Testis (tissue), 3 donors: Measurements from ENCODE around the gene ALPI. TPM values are rescaled to one million over a fixed set of nuclear protein-coding genes. Genes with fewer than 3 reads are reported as not detected.

Experiments
- DNase-seq: peaks from one replicate; pipeline ENCODE4 v3.0.0-alpha.2; 2019
- H3K27ac ChIP-seq, 2 donors: fragments of 200-600 bp; sonication (generic); one replicate each; pipeline ENCODE4 v1.5.1; 2019
- H3K27me3 ChIP-seq: fragments of 200-600 bp; sonication (generic); one replicate; pipeline ENCODE4 v1.5.1; 2019
- H3K36me3 ChIP-seq: fragments of 200-600 bp; sonication (generic); one replicate; pipeline ENCODE4 v1.5.1; 2017; ENCODE audit warnings: low read depth; ENCODE audit errors: missing control alignments
- H3K4me1 ChIP-seq: fragments of 200-600 bp; sonication (generic); one replicate; pipeline ENCODE4 v1.5.1; 2019
- H3K4me3 ChIP-seq, 2 donors: fragments of 200-600 bp; sonication (generic); one replicate each; pipeline ENCODE4 v1.5.1; 2017 to 2019
- H3K9me3 ChIP-seq: fragments of 200-600 bp; sonication (generic); one replicate; pipeline ENCODE4 v1.5.1; 2017
- POLR2A ChIP-seq: fragments of 450-650 bp; IDR thresholded peaks from one replicate; pipeline ENCODE4 v1.6.1; 2017; ENCODE audit warnings: antibody characterized with exemption, mild to moderate bottlenecking, moderate library complexity
- WGBS, 2 donors: methylation state at CpG; one replicate each; pipeline ENCODE4 v1.1.5; 2018; 5-methylcytosine and 5-hydroxymethylcytosine counted together
- intact Hi-C: fragments of 100-400 bp; cut with DNase I; formaldehyde crosslinking; loops from one replicate; pipeline ENCODE4 v1.15.1; 2023; ENCODE audit warnings: low total_unique reads
- polyA plus RNA-seq: library from polyadenylated mRNA; stranded (reverse); fragments of 350-450 nt; fragmentation: Illumina TruSeq; extraction: RNeasy Lipid Tissue Mini Kit (QIAGEN cat#74804); gene quantifications from one replicate; pipeline ENCODE4 v1.2.3, GENCODE V29; 2014; ENCODE audit warnings: low read depth, low replicate concordance; ENCODE audit not compliant: insufficient read depth
- total RNA-seq, 2 donors: library from RNA; depleted of rRNA; stranded (reverse); fragments of >200 nt; gene quantifications; one replicate each; pipeline ENCODE4 v1.2.3, GENCODE V29; 2016
- TF ChIP-seq, protein P1 (sequence below), 3 experiments: fragments of 450-650 bp in 2 of 3; fragments of 200-600 bp in 1 of 3; sonication (generic) in 1 of 3; IDR thresholded peaks; one replicate each; pipeline ENCODE4 v1.5.1; 2016 to 2019; ENCODE audit warnings: antibody characterized with exemption in 3 of 3, mild to moderate bottlenecking in 2 of 3, moderate library complexity in 1 of 3

ALPI gene
- total and polyA plus RNA-seq, 3 donors from 2014 or later = 0.16 to 0.43 TPM; not detected in 1

DNA sequence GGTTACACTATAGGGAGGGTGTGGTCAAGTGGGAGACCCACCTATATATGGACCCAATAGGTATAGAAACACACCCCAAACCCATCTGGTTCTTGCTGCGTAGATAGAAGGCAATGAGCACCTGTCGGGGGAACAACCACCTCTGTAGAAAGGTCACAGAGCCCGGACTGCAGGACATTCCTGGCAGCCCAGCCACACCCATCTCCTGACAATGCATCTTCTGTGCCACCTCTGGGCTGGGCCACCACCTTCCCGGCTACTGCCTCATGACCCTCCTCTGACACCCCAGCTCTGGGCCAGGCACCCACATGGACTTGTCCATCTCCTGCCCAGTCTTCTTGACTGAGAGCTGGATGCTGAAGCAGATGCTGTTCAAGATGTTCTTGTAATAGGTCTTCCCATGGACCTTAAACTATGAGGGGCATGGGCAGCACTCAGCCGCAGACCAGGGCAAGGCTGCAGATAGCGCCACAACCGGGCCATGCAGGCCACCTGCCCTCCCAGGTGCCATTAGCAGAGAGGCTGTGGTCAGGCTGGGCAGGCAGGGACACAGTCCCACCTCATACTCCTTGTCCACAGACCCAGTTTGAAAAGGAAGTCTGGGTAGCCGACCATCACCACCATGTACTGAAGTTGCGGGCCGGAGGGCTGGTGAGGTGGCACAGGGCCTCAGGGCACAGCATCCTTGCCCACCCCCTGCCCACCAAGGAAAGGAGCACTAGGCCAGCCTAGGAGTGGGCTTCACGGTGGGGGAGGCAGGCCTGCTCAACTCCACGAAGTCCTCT is 40.0 kb upstream of the ALPI start:
- no peak for TF ChIP-seq POLR2A
- TF ChIP-seq, protein P1, sequence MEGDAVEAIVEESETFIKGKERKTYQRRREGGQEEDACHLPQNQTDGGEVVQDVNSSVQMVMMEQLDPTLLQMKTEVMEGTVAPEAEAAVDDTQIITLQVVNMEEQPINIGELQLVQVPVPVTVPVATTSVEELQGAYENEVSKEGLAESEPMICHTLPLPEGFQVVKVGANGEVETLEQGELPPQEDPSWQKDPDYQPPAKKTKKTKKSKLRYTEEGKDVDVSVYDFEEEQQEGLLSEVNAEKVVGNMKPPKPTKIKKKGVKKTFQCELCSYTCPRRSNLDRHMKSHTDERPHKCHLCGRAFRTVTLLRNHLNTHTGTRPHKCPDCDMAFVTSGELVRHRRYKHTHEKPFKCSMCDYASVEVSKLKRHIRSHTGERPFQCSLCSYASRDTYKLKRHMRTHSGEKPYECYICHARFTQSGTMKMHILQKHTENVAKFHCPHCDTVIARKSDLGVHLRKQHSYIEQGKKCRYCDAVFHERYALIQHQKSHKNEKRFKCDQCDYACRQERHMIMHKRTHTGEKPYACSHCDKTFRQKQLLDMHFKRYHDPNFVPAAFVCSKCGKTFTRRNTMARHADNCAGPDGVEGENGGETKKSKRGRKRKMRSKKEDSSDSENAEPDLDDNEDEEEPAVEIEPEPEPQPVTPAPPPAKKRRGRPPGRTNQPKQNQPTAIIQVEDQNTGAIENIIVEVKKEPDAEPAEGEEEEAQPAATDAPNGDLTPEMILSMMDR (IDR thresholded peaks at IDR 0.05) = no peak
- H3K4me1 ChIP-seq = peaks cover 8% of the 10 kb centered on the region
- 85 to 96% methylated on average over 11 to 12 of the region's 12 CpGs for WGBS, 2 donors
- DNase-seq = no peak
- H3K36me3 ChIP-seq = no peaks in the 10 kb centered on the region
- H3K9me3 ChIP-seq = no peaks in the 10 kb centered on the region
- intact Hi-C loops = no loop called here
- H3K27me3 ChIP-seq = no peaks in the 10 kb centered on the region
- H3K4me3 ChIP-seq = no peak overlapping the region
- H3K27ac ChIP-seq = no peak overlapping the region

GRCh38 chr2:232416521-232417470 is 39.2 kb upstream of the ALPI start:
- intact Hi-C loops = no loop called here
- no peak for DNase-seq
- Histone ChIP-seq H3K36me3 (no peaks in the 10 kb centered on the region), H3K4me3 (no peak overlapping the region), H3K4me1 (peaks cover 8% of the 10 kb centered on the region), H3K27me3 (no peaks in the 10 kb centered on the region), H3K9me3 (no peaks in the 10 kb centered on the region), H3K27ac (no peak overlapping the region)
- WGBS, 2 donors = 90 to 100% methylated on average over 3 to 16 of the region's 17 CpGs
- TF ChIP-seq POLR2A = no peak
- TF ChIP-seq, protein P1 (IDR thresholded peaks at IDR 0.05) = no peak

DNA sequence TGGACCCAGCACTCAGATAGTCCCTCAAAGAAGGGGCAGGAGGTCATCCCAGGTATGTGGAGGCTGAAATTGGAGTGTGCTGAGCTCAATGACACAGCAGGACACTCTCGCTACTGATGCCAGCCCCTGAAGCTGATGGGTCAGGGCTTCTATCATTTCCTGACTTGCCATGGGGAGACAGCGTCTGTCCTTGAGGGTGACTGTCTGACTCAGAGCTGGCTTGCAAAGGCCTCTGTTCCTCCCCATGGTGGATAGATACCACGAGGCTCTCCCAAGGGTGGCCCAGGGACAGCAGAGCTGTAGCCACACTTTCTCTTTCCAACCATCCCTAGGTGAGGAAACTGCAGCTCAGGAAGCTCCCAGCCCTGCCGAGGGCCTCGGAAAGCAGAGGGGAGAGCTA is 38.5 kb upstream of the ALPI start:
- Histone ChIP-seq H3K9me3 (no peaks in the 10 kb centered on the region), H3K27ac (no peak overlapping the region), H3K4me3 (no peak overlapping the region), H3K27me3 (no peaks in the 10 kb centered on the region), H3K4me1 (peaks cover 8% of the 10 kb centered on the region), H3K36me3 (no peaks in the 10 kb centered on the region)
- DNase-seq = no peak
- intact Hi-C loops = no loop called here
- TF ChIP-seq, protein P1 (IDR thresholded peaks at IDR 0.05) = no peak
- TF ChIP-seq POLR2A = no peak
- WGBS, 2 donors = 79 to 83% methylated on average over 4 to 5 of the region's 5 CpGs

GRCh38 chr2:232418056-232418455 is 37.9 kb upstream of the ALPI start:
- peaks cover 8% of the 10 kb centered on the region for H3K4me1 ChIP-seq
- DNase-seq = no peak
- H3K36me3 ChIP-seq = no peaks in the 10 kb centered on the region
- TF ChIP-seq POLR2A = no peak
- TF ChIP-seq, protein P1 (IDR thresholded peaks at IDR 0.05) = no peak
- H3K27ac ChIP-seq = no peak overlapping the region
- 68 to 72% methylated on average over 3 to 6 of the region's 6 CpGs for whole genome bisulfite sequencing, 2 donors
- H3K27me3 ChIP-seq = no peaks in the 10 kb centered on the region
- no peak overlapping the region for H3K4me3 ChIP-seq
- H3K9me3 ChIP-seq = no peaks in the 10 kb centered on the region
- intact Hi-C loops = no loop called here
